Panc1 (cell line): ENCODE results near the gene CACNA2D3. TPM values are rescaled to one million over a fixed set of nuclear protein-coding genes. Genes with fewer than 3 reads are reported as not detected.

Experiments
- ATAC-seq: fragments of 200-7000 bp; cut with Tn5 transposase; 2 replicates; pipeline ENCODE4 v1.9.1; 2020; ENCODE audit warnings: mild to moderate bottlenecking, moderate library complexity
- BruUV-seq: library from RNA; stranded (reverse); fragments of 400-500 nt; replicated peaks from 2 replicates; lab custom pipeline; 2021; lab: Mats Ljungman, UMichigan
- CTCF ChIA-PET: fragments of 300-600 bp; sonication (Branson Sonifier 250); formaldehyde crosslinking; loops from one replicate; lab custom pipeline; 2022; ENCODE audit warnings: antibody characterized with exemption; lab: Charles Lee
- POLR2A ChIA-PET: fragments of 300-600 bp; sonication (Branson Sonifier 250); formaldehyde crosslinking; loops from one replicate; lab custom pipeline; 2022; ENCODE audit warnings: antibody characterized with exemption; lab: Charles Lee
- DNase-seq: peaks from one replicate; pipeline ENCODE4 v3.0.0-alpha.2; 2010; ENCODE audit warnings: low read depth, low spot score
- H3K27ac ChIP-seq: 2 replicates; pipeline ENCODE4 v1.5.1; 2011; ENCODE audit warnings: mild to moderate bottlenecking, low read length, inconsistent platforms
- H3K27me3 ChIP-seq: fragments of 200-500 bp; sonication (Bioruptor generic); 2 replicates; pipeline ENCODE4 v1.6.0; 2014; ENCODE audit warnings: low read length, inconsistent platforms; ENCODE audit not compliant: control insufficient read depth, insufficient read depth
- H3K36me3 ChIP-seq: fragments of 200-500 bp; sonication (Bioruptor generic); 2 replicates; pipeline ENCODE4 v1.5.1; 2014; ENCODE audit warnings: inconsistent platforms, mild to moderate bottlenecking, low read length, moderate library complexity; ENCODE audit not compliant: control insufficient read depth, insufficient read depth
- H3K4me1 ChIP-seq: 2 replicates; pipeline ENCODE4 v1.5.1; 2011; ENCODE audit warnings: inconsistent platforms, mild to moderate bottlenecking, low read length, moderate library complexity; ENCODE audit not compliant: control insufficient read depth, insufficient read depth
- H3K4me3 ChIP-seq, 2 experiments: 2 replicates each; pipeline ENCODE4 v1.5.1; 2011 to 2012; ENCODE audit warnings: low read depth in 2 of 2, low read length in 2 of 2, mild to moderate bottlenecking in 2 of 2, inconsistent platforms in 1 of 2, moderate library complexity in 1 of 2
- H3K9me3 ChIP-seq: fragments of 200-500 bp; sonication (Bioruptor generic); 2 replicates; pipeline ENCODE4 v1.5.1; 2014; ENCODE audit warnings: low read depth, mild to moderate bottlenecking, inconsistent platforms, low read length, moderate library complexity; ENCODE audit not compliant: control insufficient read depth, insufficient read depth
- CTCF ChIP-seq: fragments of 450-650 bp; IDR thresholded peaks from 2 replicates; pipeline ENCODE4 v1.5.1; 2017; ENCODE audit warnings: mild to moderate bottlenecking
- POLR2AphosphoS5 ChIP-seq: IDR thresholded peaks from 2 replicates; pipeline ENCODE4 v1.6.1; 2012; ENCODE audit warnings: mild to moderate bottlenecking, low read depth, low read length, moderate library complexity
- SIN3A ChIP-seq: IDR thresholded peaks from 2 replicates; pipeline ENCODE4 v1.6.1; 2012; ENCODE audit warnings: low read depth, mild to moderate bottlenecking, low read length, moderate library complexity, borderline replicate concordance; ENCODE audit not compliant: insufficient read depth
- TCF7L2 ChIP-seq: IDR thresholded peaks from 2 replicates; pipeline ENCODE4 v1.6.1; 2011; ENCODE audit warnings: mild to moderate bottlenecking, low read depth, low read length, inconsistent platforms
- in situ Hi-C: cut with HindIII; loops from 2 replicates; pipeline ENCODE4 v1.10.0; 2016; ENCODE audit warnings: low sequenced_read_pairs, low pct_unique_long_range_greater_than_20kb
- intact Hi-C: fragments of 100-400 bp; cut with micrococcal nuclease; formaldehyde crosslinking; loops from one replicate; pipeline ENCODE4 v1.10.0; 2022; ENCODE audit not compliant: unreplicated experiment
- total RNA-seq: library from RNA; stranded (reverse); gene quantifications from one replicate; pipeline ENCODE4 v1.2.1, GENCODE V29; 2021; ENCODE audit not compliant: unreplicated experiment
- TF ChIP-seq, protein P1 (sequence below), 2 experiments: IDR thresholded peaks; 2 replicates each; pipeline ENCODE4 v1.6.1; 2011 to 2012; ENCODE audit warnings: low read depth in 2 of 2, control low read depth in 1 of 2, low read length in 1 of 2, mild to moderate bottlenecking in 1 of 2, moderate library complexity in 1 of 2; ENCODE audit not compliant: insufficient read depth in 1 of 2

Gene CACNA2D3
- total RNA-seq, 1 experiment from 2014 or later, result 0.41 TPM

- H3K4me1 ChIP-seq, result no peaks in the 10 kb centered on the region
- DNase-seq, result no peak
- H3K9me3 ChIP-seq, result no peaks in the 10 kb centered on the region
- BruUV-seq, result no TSS peak
- ATAC-seq, result no peak
- intact Hi-C loops, result no loop called here
- ChIA-PET POLR2A (no interaction called here), CTCF (no interaction called here)
- H3K27ac ChIP-seq, result no peak overlapping the region
- in situ Hi-C loops, result no loop called here
- TF ChIP-seq POLR2AphosphoS5 (no peak), CTCF (no peak), SIN3A (no peak), TCF7L2 (no peak)
- TF ChIP-seq, protein P1, sequence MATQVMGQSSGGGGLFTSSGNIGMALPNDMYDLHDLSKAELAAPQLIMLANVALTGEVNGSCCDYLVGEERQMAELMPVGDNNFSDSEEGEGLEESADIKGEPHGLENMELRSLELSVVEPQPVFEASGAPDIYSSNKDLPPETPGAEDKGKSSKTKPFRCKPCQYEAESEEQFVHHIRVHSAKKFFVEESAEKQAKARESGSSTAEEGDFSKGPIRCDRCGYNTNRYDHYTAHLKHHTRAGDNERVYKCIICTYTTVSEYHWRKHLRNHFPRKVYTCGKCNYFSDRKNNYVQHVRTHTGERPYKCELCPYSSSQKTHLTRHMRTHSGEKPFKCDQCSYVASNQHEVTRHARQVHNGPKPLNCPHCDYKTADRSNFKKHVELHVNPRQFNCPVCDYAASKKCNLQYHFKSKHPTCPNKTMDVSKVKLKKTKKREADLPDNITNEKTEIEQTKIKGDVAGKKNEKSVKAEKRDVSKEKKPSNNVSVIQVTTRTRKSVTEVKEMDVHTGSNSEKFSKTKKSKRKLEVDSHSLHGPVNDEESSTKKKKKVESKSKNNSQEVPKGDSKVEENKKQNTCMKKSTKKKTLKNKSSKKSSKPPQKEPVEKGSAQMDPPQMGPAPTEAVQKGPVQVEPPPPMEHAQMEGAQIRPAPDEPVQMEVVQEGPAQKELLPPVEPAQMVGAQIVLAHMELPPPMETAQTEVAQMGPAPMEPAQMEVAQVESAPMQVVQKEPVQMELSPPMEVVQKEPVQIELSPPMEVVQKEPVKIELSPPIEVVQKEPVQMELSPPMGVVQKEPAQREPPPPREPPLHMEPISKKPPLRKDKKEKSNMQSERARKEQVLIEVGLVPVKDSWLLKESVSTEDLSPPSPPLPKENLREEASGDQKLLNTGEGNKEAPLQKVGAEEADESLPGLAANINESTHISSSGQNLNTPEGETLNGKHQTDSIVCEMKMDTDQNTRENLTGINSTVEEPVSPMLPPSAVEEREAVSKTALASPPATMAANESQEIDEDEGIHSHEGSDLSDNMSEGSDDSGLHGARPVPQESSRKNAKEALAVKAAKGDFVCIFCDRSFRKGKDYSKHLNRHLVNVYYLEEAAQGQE (IDR thresholded peaks at IDR 0.05; ENCODE audit: insufficient read depth in 1 of 2, low read depth in 2 of 2, low read length in 1 of 2), result no peak
- H3K27me3 ChIP-seq, result no peaks in the 10 kb centered on the region
- no peak overlapping the region for H3K4me3 ChIP-seq
- H3K36me3 ChIP-seq, result no peaks in the 10 kb centered on the region
These were observed 584.4 kb downstream of the CACNA2D3 start for GRCh38 chr3:54706738-54707137.

- ChIA-PET CTCF (no interaction called here), POLR2A (no interaction called here)
- Histone ChIP-seq H3K27me3 (no peaks in the 10 kb centered on the region), H3K36me3 (no peaks in the 10 kb centered on the region), H3K4me1 (no peaks in the 10 kb centered on the region), H3K27ac (no peak overlapping the region), H3K9me3 (no peaks in the 10 kb centered on the region), H3K4me3 (no peak overlapping the region)
- in situ Hi-C loops (no loop called here), intact Hi-C loops (no loop called here)
- BruUV-seq, result no TSS peak
- DNase-seq (no peak), ATAC-seq (no peak)
- TF ChIP-seq SIN3A (no peak), CTCF (no peak)
- TF ChIP-seq, protein P1 (IDR thresholded peaks at IDR 0.05; ENCODE audit: insufficient read depth in 1 of 2, low read depth in 2 of 2, low read length in 1 of 2), result no peak
These were observed 587.4 kb downstream of the CACNA2D3 start for GRCh38 chr3:54709785-54710184.
